KMS-11 (cell line): ENCODE measurements around the gene TBC1D2.

Experiments used
- H2AFZ ChIP-seq: fragments of 200-600 bp; sonication (generic); 2 replicates; pipeline ENCODE4 v1.6.1; 2016; ENCODE audit warnings: antibody characterized with exemption, mixed run types, low read depth
- H3K27ac ChIP-seq: fragments of 200-600 bp; sonication (generic); 2 replicates; pipeline ENCODE4 v1.6.1; 2016; ENCODE audit warnings: mild to moderate bottlenecking, mixed run types
- H3K27me3 ChIP-seq: fragments of 200-600 bp; sonication (generic); 2 replicates; pipeline ENCODE4 v1.6.1; 2017; ENCODE audit warnings: mild to moderate bottlenecking, low read depth, mixed run types, moderate library complexity; ENCODE audit not compliant: insufficient read depth
- H3K36me3 ChIP-seq: fragments of 200-600 bp; sonication (generic); 2 replicates; pipeline ENCODE4 v1.6.1; 2017; ENCODE audit warnings: mild to moderate bottlenecking, mixed run types; ENCODE audit not compliant: insufficient read depth
- H3K4me1 ChIP-seq: fragments of 200-600 bp; sonication (generic); 2 replicates; pipeline ENCODE4 v1.6.1; 2016; ENCODE audit warnings: mild to moderate bottlenecking, low read depth, mixed run types; ENCODE audit not compliant: poor library complexity, severe bottlenecking
- H3K4me2 ChIP-seq: fragments of 200-600 bp; sonication (generic); 2 replicates; pipeline ENCODE4 v1.7.0; 2016; ENCODE audit warnings: mild to moderate bottlenecking, mixed run types
- H3K4me3 ChIP-seq: fragments of 200-600 bp; sonication (generic); IDR thresholded peaks from 2 replicates; pipeline ENCODE4 v1.6.1; 2017; ENCODE audit warnings: low read depth, low read length, mixed read lengths; ENCODE audit not compliant: insufficient read depth
- H3K79me2 ChIP-seq: fragments of 200-600 bp; sonication (generic); 2 replicates; pipeline ENCODE4 v1.6.1; 2016; ENCODE audit warnings: low read depth, mixed run types; ENCODE audit not compliant: insufficient read depth
- H3K9ac ChIP-seq: fragments of 200-600 bp; sonication (generic); 2 replicates; pipeline ENCODE4 v1.6.1; 2016; ENCODE audit warnings: mild to moderate bottlenecking, mixed run types
- H4K20me1 ChIP-seq: fragments of 200-600 bp; sonication (generic); 2 replicates; pipeline ENCODE4 v1.6.1; 2016; ENCODE audit warnings: mild to moderate bottlenecking, mixed run types; ENCODE audit not compliant: insufficient read depth
- CTCF ChIP-seq: fragments of 200-600 bp; sonication (generic); conservative IDR thresholded peaks from 2 replicates; pipeline ENCODE4 v1.6.1; 2017; ENCODE audit warnings: low read depth, mild to moderate bottlenecking, antibody characterized with exemption, low read length, moderate library complexity, mixed read lengths

Gene TBC1D2

GRCh38 chr9:98295824-98296223, 40.4 kb upstream of the TBC1D2 start:
- Histone ChIP-seq H4K20me1 (no peaks in the 10 kb centered on the region), H3K9ac (no peak overlapping the region), H3K4me2 (no peak overlapping the region), H3K27me3 (no peaks in the 10 kb centered on the region), H3K79me2 (no peaks in the 10 kb centered on the region), H3K4me1 (no peaks in the 10 kb centered on the region), H3K4me3 (no peak overlapping the region), H2AFZ (no peak overlapping the region), H3K36me3 (no peaks in the 10 kb centered on the region), H3K27ac (no peak overlapping the region)
- no peak for TF ChIP-seq CTCF

GRCh38 chr9:98291820-98292219, 36.4 kb upstream of the TBC1D2 start:
- Histone ChIP-seq H3K4me3 (no peak overlapping the region), H3K9ac (no peak overlapping the region), H3K79me2 (no peaks in the 10 kb centered on the region), H3K27ac (no peak overlapping the region), H3K27me3 (no peaks in the 10 kb centered on the region), H3K4me1 (no peaks in the 10 kb centered on the region), H3K4me2 (no peak overlapping the region), H2AFZ (no peak overlapping the region), H3K36me3 (no peaks in the 10 kb centered on the region), H4K20me1 (no peaks in the 10 kb centered on the region)
- TF ChIP-seq CTCF = no peak

- Histone ChIP-seq H3K9ac (no peak overlapping the region), H3K79me2 (no peaks in the 10 kb centered on the region), H3K36me3 (no peaks in the 10 kb centered on the region), H3K27me3 (no peaks in the 10 kb centered on the region), H4K20me1 (no peaks in the 10 kb centered on the region), H3K4me3 (no peak overlapping the region), H3K4me2 (no peak overlapping the region), H3K27ac (no peak overlapping the region), H3K4me1 (no peaks in the 10 kb centered on the region), H2AFZ (no peak overlapping the region)
- no peak for TF ChIP-seq CTCF
Measured at GRCh38 chr9:98290411-98290810, 35.0 kb upstream of the TBC1D2 start.

GRCh38 chr9:98289614-98290201, 34.3 kb upstream of the TBC1D2 start:
- H3K27ac ChIP-seq = no peak overlapping the region
- H4K20me1 ChIP-seq = no peaks in the 10 kb centered on the region
- H2AFZ ChIP-seq = no peak overlapping the region
- H3K4me3 ChIP-seq = no peak overlapping the region
- H3K36me3 ChIP-seq = no peaks in the 10 kb centered on the region
- no peaks in the 10 kb centered on the region for H3K27me3 ChIP-seq
- no peak for TF ChIP-seq CTCF
- H3K79me2 ChIP-seq = no peaks in the 10 kb centered on the region
- no peaks in the 10 kb centered on the region for H3K4me1 ChIP-seq
- no peak overlapping the region for H3K4me2 ChIP-seq
- H3K9ac ChIP-seq = no peak overlapping the region
